Tibial nerve (tissue), 4 donors: ENCODE measurements around the gene SH2D7. TPM values are rescaled to one million over a fixed set of nuclear protein-coding genes. Genes with fewer than 3 reads are reported as not detected.

Experiments
- DNase-seq, 2 donors: peaks; one replicate each; pipeline ENCODE4 v3.0.0-alpha.2; 2019; ENCODE audit warnings: low spot score in 2 of 2
- H3K27ac ChIP-seq, 4 donors: fragments of 200-600 bp; sonication (generic) in 3 of 4; one replicate each; pipeline ENCODE4 v1.5.1; 2017 to 2019; ENCODE audit warnings: mild to moderate bottlenecking in 1 of 4
- H3K27me3 ChIP-seq, 2 donors: fragments of 200-600 bp; sonication (generic) in 1 of 2; one replicate each; pipeline versions ENCODE4 v1.5.1 to v1.6.0; 2017 to 2019
- H3K36me3 ChIP-seq, 3 donors: fragments of 200-600 bp; sonication (generic); one replicate each; pipeline ENCODE4 v1.5.1; 2018 to 2019
- H3K4me1 ChIP-seq, 4 donors: fragments of 200-600 bp; sonication (generic) in 3 of 4; one replicate each; pipeline ENCODE4 v1.5.1; 2017 to 2019
- H3K4me3 ChIP-seq, 4 donors: fragments of 200-600 bp; sonication (generic) in 3 of 4; one replicate each; pipeline ENCODE4 v1.5.1; 2017 to 2019; ENCODE audit warnings: mild to moderate bottlenecking in 1 of 4, moderate library complexity in 1 of 4
- H3K9me3 ChIP-seq, 4 donors: fragments of 200-600 bp; sonication (generic) in 3 of 4; one replicate each; pipeline ENCODE4 v1.5.1; 2017 to 2019
- EP300 ChIP-seq, 2 donors: sonication (generic); formaldehyde crosslinking; IDR thresholded peaks; one replicate each; pipeline ENCODE4 v1.6.1; 2017; ENCODE audit warnings: antibody characterized with exemption in 2 of 2, mild to moderate bottlenecking in 1 of 2
- POLR2A ChIP-seq, 2 donors: fragments of 450-650 bp; IDR thresholded peaks; one replicate each; pipeline ENCODE4 v1.6.1; 2017; ENCODE audit warnings: antibody characterized with exemption in 2 of 2, mild to moderate bottlenecking in 2 of 2, moderate library complexity in 2 of 2
- WGBS, 2 donors: methylation state at CpG; one replicate each; pipeline ENCODE4 v1.1.5; 2018; 5-methylcytosine and 5-hydroxymethylcytosine counted together
- total RNA-seq, 4 donors: library from RNA; depleted of rRNA; stranded (reverse); fragments of >200 nt; gene quantifications; one replicate each; pipeline ENCODE4 v1.1.0, GENCODE V29; 2016
- TF ChIP-seq, protein P1 (sequence below), 5 experiments: fragments of 200-600 bp in 3 of 5; fragments of 450-650 bp in 2 of 5; sonication (generic) in 3 of 5; IDR thresholded peaks; one replicate each; pipeline ENCODE4 v1.5.1; 2016 to 2019; ENCODE audit warnings: antibody characterized with exemption in 5 of 5, mild to moderate bottlenecking in 3 of 5, moderate library complexity in 2 of 5

The SH2D7 gene
- total RNA-seq, 4 donors from 2014 or later = not detected

DNA sequence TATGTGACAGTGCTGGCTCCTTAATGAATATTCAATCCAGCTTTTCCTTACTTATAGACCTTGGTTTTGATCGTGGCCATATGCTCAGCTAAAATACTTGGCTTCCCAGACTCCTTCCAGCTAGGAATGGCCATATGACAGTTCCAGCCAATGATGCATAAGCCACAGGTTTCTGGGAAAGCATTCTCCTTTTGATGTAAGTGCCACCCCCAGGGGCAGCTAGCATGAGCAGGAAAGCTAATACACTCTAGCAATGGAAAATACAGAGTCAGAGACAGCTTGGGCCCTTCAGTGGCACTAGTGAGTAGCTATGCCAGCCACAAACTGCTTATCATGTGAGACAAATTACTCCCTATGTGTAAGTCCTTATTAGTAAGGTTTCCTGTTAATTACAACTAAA, 41.5 kb upstream of the SH2D7 start:
- Histone ChIP-seq H3K4me3 (no peak overlapping the region), H3K27ac (peak overlapping the region in 2 of 4 donors; percentile 41 to 58), H3K36me3 (peaks cover 0 to 13% (median 0%) of the 10 kb centered on the region in 3 donors), H3K9me3 (no peaks in the 10 kb centered on the region), H3K4me1 (peaks cover 4 to 98% (median 64%) of the 10 kb centered on the region in 4 donors), H3K27me3 (no peaks in the 10 kb centered on the region)
- TF ChIP-seq, protein P1, sequence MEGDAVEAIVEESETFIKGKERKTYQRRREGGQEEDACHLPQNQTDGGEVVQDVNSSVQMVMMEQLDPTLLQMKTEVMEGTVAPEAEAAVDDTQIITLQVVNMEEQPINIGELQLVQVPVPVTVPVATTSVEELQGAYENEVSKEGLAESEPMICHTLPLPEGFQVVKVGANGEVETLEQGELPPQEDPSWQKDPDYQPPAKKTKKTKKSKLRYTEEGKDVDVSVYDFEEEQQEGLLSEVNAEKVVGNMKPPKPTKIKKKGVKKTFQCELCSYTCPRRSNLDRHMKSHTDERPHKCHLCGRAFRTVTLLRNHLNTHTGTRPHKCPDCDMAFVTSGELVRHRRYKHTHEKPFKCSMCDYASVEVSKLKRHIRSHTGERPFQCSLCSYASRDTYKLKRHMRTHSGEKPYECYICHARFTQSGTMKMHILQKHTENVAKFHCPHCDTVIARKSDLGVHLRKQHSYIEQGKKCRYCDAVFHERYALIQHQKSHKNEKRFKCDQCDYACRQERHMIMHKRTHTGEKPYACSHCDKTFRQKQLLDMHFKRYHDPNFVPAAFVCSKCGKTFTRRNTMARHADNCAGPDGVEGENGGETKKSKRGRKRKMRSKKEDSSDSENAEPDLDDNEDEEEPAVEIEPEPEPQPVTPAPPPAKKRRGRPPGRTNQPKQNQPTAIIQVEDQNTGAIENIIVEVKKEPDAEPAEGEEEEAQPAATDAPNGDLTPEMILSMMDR (IDR thresholded peaks at IDR 0.05) = no peak
- TF ChIP-seq EP300 (IDR thresholded peaks at IDR 0.05) (no peak), POLR2A (IDR thresholded peaks at IDR 0.05) (no peak)
- DNase-seq = no peak
- 54 to 71% methylated on average over 1 of the region's 1 CpG for WGBS, 2 donors

DNA sequence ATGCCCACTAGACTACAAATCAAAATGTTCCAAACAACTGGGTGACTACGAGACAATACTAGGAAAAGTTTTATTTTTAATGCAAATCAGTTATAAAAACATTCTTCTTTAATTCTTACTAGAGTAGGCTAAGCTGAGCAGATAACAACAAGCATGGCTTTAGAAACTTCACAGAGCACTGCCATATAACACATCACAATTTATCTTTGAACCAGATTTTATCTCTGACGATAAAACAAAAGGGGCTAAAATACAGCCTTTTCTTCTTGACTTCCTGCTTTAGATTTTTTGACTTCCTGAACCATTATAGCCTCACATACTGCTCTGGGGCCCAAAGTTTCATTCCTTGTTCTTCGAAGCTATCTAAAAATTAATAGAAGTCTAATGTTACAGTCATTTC, 40.8 kb upstream of the SH2D7 start:
- H3K27ac ChIP-seq = peak overlapping the region in 3 of 4 donors; percentile 10 to 41 (median 14)
- H3K9me3 ChIP-seq = no peaks in the 10 kb centered on the region
- H3K27me3 ChIP-seq = no peaks in the 10 kb centered on the region
- WGBS, 2 donors = 60 to 69% methylated on average over 3 of the region's 3 CpGs
- peaks cover 0 to 13% (median 0%) of the 10 kb centered on the region in 3 donors for H3K36me3 ChIP-seq
- H3K4me3 ChIP-seq = no peak overlapping the region
- H3K4me1 ChIP-seq = peaks cover 4 to 98% (median 65%) of the 10 kb centered on the region in 4 donors
- TF ChIP-seq POLR2A (IDR thresholded peaks at IDR 0.05) (no peak), EP300 (IDR thresholded peaks at IDR 0.05) (no peak)
- TF ChIP-seq, protein P1 (IDR thresholded peaks at IDR 0.05) = no peak
- no peak for DNase-seq

- Histone ChIP-seq H3K4me1 (peaks cover 4 to 98% (median 65%) of the 10 kb centered on the region in 4 donors), H3K27ac (peak overlapping the region in 3 of 4 donors; percentile 10 to 41 (median 14))
- no peak for TF ChIP-seq POLR2A (IDR thresholded peaks at IDR 0.05)
- TF ChIP-seq, protein P1 (IDR thresholded peaks at IDR 0.05) = no peak
Measured at GRCh38 chr15:78052001-78052401, 40.4 kb upstream of the SH2D7 start.

GRCh38 chr15:78052545-78052944, 39.8 kb upstream of the SH2D7 start:
- peaks cover 4 to 98% (median 66%) of the 10 kb centered on the region in 4 donors for H3K4me1 ChIP-seq
- peak overlapping the region in 3 of 4 donors; percentile 16 to 41 (median 36) for H3K27ac ChIP-seq
- H3K36me3 ChIP-seq = peaks cover 0 to 13% (median 0%) of the 10 kb centered on the region in 3 donors
- no peak for DNase-seq
- no peaks in the 10 kb centered on the region for H3K9me3 ChIP-seq
- whole genome bisulfite sequencing, 2 donors = 84 to 87% methylated on average over 5 of the region's 5 CpGs
- no peak for TF ChIP-seq POLR2A (IDR thresholded peaks at IDR 0.05)
- no peak for TF ChIP-seq EP300 (IDR thresholded peaks at IDR 0.05)
- TF ChIP-seq, protein P1 (IDR thresholded peaks at IDR 0.05) = no peak
- no peaks in the 10 kb centered on the region for H3K27me3 ChIP-seq
- no peak overlapping the region for H3K4me3 ChIP-seq

More at GRCh38 chr15:78052001-78052401, 40.4 kb upstream of the SH2D7 start:
- Histone ChIP-seq H3K9me3 (no peaks in the 10 kb centered on the region), H3K27me3 (no peaks in the 10 kb centered on the region), H3K36me3 (peaks cover 0 to 13% (median 0%) of the 10 kb centered on the region in 3 donors), H3K4me3 (no peak overlapping the region)
- DNase-seq = no peak

DNA sequence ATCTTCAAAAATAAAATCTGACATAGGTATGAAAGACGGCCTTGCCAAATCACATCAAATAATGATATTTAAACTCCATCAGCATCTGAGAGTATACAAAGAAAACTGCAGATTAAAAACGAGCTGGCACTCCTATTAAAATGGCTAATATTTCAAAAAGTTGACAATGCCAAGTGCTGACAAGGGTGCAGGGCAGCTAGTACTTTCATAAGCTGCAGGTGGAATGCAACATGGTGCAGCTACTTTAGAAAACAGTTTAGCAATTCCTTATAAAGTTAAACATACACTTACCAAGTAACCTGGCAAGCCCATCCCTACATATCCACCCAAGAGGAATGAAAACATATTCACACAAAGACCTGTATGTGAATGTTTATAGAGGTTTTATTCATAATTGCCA, 37.8 kb upstream of the SH2D7 start:
- no peak for DNase-seq
- H3K4me3 ChIP-seq = no peak overlapping the region
- no peak overlapping the region for H3K27ac ChIP-seq
- H3K4me1 ChIP-seq = peaks cover 4 to 98% (median 64%) of the 10 kb centered on the region in 4 donors
- H3K36me3 ChIP-seq = peaks cover 0 to 13% (median 0%) of the 10 kb centered on the region in 3 donors
- H3K27me3 ChIP-seq = no peaks in the 10 kb centered on the region
- WGBS, 2 donors = 77 to 89% methylated on average over 2 of the region's 2 CpGs
- H3K9me3 ChIP-seq = no peaks in the 10 kb centered on the region
- TF ChIP-seq, protein P1 (IDR thresholded peaks at IDR 0.05) = no peak
- TF ChIP-seq POLR2A (IDR thresholded peaks at IDR 0.05) = no peak
- TF ChIP-seq EP300 (IDR thresholded peaks at IDR 0.05) = no peak
